Suppressor macrophage treated with lipopolysaccharide for 1 hour (primary cell): ENCODE measurements around the gene SOX15.
"Not testable (repeated sequence)": the region's sequence is repeated elsewhere in the genome, so short reads cannot be mapped to it uniquely, and the experiment has no call there.

ENCODE experiments used
- DNase-seq, 3 donors: peaks; one replicate each; pipeline ENCODE4 v3.0.0-alpha.2; 2020 to 2022

Gene SOX15

GRCh38 chr17:7606280-7606679 is 16.4 kb upstream of the SOX15 start:
- no peak for DNase-seq

GRCh38 chr17:7597561-7597960 is 7.7 kb upstream of the SOX15 start:
- not testable (repeated sequence) for DNase-seq

- DNase-seq, result no peak
Observed at GRCh38 chr17:7593296-7593695, 3.4 kb upstream of the SOX15 start.

- no peak for DNase-seq
Observed at GRCh38 chr17:7592422-7593021, 2.6 kb upstream of the SOX15 start.

GRCh38 chr17:7591596-7591995 is 1.7 kb upstream of the SOX15 start:
- no peak for DNase-seq

- no peak for DNase-seq
Observed at GRCh38 chr17:7590743-7591142, 849 bp upstream of the SOX15 start.

- peak; percentile 87 to 92 (median 89) for DNase-seq
Observed at GRCh38 chr17:7589204-7589868, 558 bp downstream of the SOX15 start.

- no peak for DNase-seq
Observed at GRCh38 chr17:7588553-7589203, 1.2 kb downstream of the SOX15 start.

- DNase-seq, result peak in 2 of 3 donors; percentile 49 to 52
Observed at GRCh38 chr17:7587420-7588151, 2.3 kb downstream of the SOX15 start.

- DNase-seq, result no peak
Observed at GRCh38 chr17:7586673-7587419, 3.0 kb downstream of the SOX15 start.

GRCh38 chr17:7583253-7584109 is 6.4 kb downstream of the SOX15 start, which contains the start of gene MPDU1:
TSS of gene MPDU1 (plus strand) at chr17:7583852. CDS start at chr17:7583863, 11 bp downstream.
- DNase-seq, result peak; percentile 97 to 99 (median 99)

GRCh38 chr17:7582396-7583252 is 7.3 kb downstream of the SOX15 start:
- no peak for DNase-seq

- DNase-seq, result peak; percentile 34 to 48 (median 46)
Observed at GRCh38 chr17:7580604-7581575, 9.0 kb downstream of the SOX15 start.

GRCh38 chr17:7579834-7580603 is 9.9 kb downstream of the SOX15 start:
- DNase-seq, result peak; percentile 48 to 64 (median 49)

- peak; percentile 95 to 99 (median 98) for DNase-seq
Observed at GRCh38 chr17:7579001-7579833, 10.7 kb downstream of the SOX15 start, which contains the start of gene CD68. TSS of gene CD68 (plus strand) at chr17:7579638. CDS start at chr17:7579678, 40 bp downstream.

GRCh38 chr17:7577327-7578199 is 12.3 kb downstream of the SOX15 start:
- no peak for DNase-seq
